Thymus (tissue), 11 donors: ENCODE results near the gene VSIG10L. TPM values are rescaled to one million over a fixed set of nuclear protein-coding genes. Genes with fewer than 3 reads are reported as not detected.

ENCODE experiments used
- DNase-seq, 9 donors: peaks; one replicate each; pipeline ENCODE4 v3.0.0-alpha.2; 2013; ENCODE audit warnings: low spot score in 9 of 9, low read depth in 6 of 9, missing footprints in 1 of 9
- H3K27ac ChIP-seq, 2 donors: one replicate each; pipeline ENCODE4 v1.5.1; 2013; ENCODE audit warnings: control low read depth in 1 of 2, low read depth in 1 of 2, low read length in 1 of 2, mild to moderate bottlenecking in 1 of 2, moderate library complexity in 1 of 2
- H3K27me3 ChIP-seq, 2 donors: one replicate each; pipeline ENCODE4 v1.5.1; 2013; ENCODE audit warnings: low read length in 1 of 2; ENCODE audit not compliant: control insufficient read depth in 2 of 2, insufficient read depth in 1 of 2
- H3K36me3 ChIP-seq, 2 donors: one replicate each; pipeline ENCODE4 v1.5.1; 2013; ENCODE audit warnings: low read length in 1 of 2, mild to moderate bottlenecking in 1 of 2, moderate library complexity in 1 of 2; ENCODE audit not compliant: control insufficient read depth in 2 of 2, insufficient read depth in 2 of 2
- H3K4me1 ChIP-seq, 2 donors: one replicate each; pipeline ENCODE4 v1.5.1; 2013; ENCODE audit warnings: low read length in 2 of 2; ENCODE audit not compliant: control insufficient read depth in 2 of 2, insufficient read depth in 2 of 2
- H3K4me3 ChIP-seq, 2 donors: one replicate each; pipeline ENCODE4 v1.5.1; 2013; ENCODE audit warnings: low read length in 2 of 2, control low read depth in 1 of 2, mild to moderate bottlenecking in 1 of 2
- H3K9me3 ChIP-seq, 2 donors: one replicate each; pipeline ENCODE4 v1.5.1; 2013; ENCODE audit warnings: low read length in 1 of 2, mild to moderate bottlenecking in 1 of 2; ENCODE audit not compliant: control insufficient read depth in 2 of 2, insufficient read depth in 1 of 2
- WGBS: extraction: QIAGEN DNeasy Blood & Tissue Kit; methylation state at CpG from one replicate; pipeline ENCODE4 v1.1.7; 2013; 5-methylcytosine and 5-hydroxymethylcytosine counted together
- polyA plus RNA-seq: library from polyadenylated mRNA; stranded (reverse); fragments of 200-250 nt; gene quantifications from one replicate; pipeline ENCODE4 v1.2.3, GENCODE V29; 2013
- total RNA-seq: library from RNA; stranded (reverse); fragments of 120-200 nt; gene quantifications from one replicate; pipeline ENCODE4 v1.2.4, GENCODE V29; 2013
- donor health status: healthy.

Gene VSIG10L
- total and polyA plus RNA-seq, 2 donors: 0.42 to 5.7 TPM

GRCh38 chr19:51311351-51312257 lies 30.3 kb downstream of the VSIG10L start, which contains the start of gene IGLON5:
IGLON5 (plus strand) TSS chr19:51311644; CDS start chr19:51311848, 204 bp downstream.
- Histone ChIP-seq H3K36me3 (no peaks in the 10 kb centered on the region), H3K9me3 (no peaks in the 10 kb centered on the region), H3K27ac (no peak within 1 kb of the TSS), H3K4me3 (no peak within 1 kb of the TSS), H3K27me3 (peaks cover 5 to 31% of the 10 kb centered on the region in 2 donors), H3K4me1 (no peaks in the 10 kb centered on the region)
- 13% methylated on average over 57 of the region's 76 CpGs for WGBS
- no peak for DNase-seq

DNA sequence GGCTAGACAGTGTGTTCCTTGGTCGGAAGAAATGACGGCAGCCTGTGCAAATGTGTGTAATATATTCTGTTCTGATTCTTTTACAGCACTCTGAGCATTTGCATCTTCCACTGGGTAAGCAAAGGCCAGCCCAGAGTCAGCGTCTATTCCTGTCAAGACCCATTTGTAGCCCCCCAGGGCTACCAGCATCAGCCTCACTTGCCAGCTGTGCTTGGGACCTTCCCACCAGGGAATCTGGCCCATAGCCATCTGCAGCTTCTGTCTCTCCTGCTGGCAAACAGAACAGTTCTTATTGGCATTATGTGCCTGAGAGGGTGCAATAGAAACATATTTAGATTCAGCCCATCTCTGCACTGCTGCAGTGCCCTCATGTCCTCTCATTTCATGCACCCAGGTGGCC lies 36.5 kb downstream of the VSIG10L start:
- Histone ChIP-seq H3K27ac (no peak overlapping the region), H3K4me1 (no peaks in the 10 kb centered on the region), H3K9me3 (peaks cover 0 to 3% of the 10 kb centered on the region in 2 donors), H3K27me3 (peaks cover 0 to 6% of the 10 kb centered on the region in 2 donors), H3K4me3 (no peak overlapping the region), H3K36me3 (no peaks in the 10 kb centered on the region)
- 92% methylated on average over 3 of the region's 3 CpGs for WGBS
- no peak for DNase-seq

DNA sequence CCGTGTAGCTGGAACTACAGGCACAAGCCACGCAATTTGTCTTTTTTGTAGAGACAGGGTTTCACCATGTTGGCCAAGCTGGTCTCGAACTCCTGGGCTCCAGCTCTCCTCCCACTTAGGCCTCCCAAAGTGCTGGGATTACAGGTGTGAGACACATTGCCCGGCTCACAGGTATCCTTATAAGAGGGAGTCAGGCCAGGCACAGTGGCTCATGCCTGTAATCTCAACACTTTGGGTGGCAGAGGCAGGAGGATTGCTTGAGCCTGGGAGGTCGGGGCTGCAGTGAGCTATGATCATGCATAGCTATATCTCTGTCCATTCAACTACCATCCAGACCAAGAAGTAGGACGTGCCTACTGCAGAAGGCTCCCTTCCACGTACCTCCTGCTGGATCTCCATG lies 40.7 kb downstream of the VSIG10L start:
- Histone ChIP-seq H3K9me3 (peaks cover 0 to 3% of the 10 kb centered on the region in 2 donors), H3K36me3 (no peaks in the 10 kb centered on the region), H3K4me3 (no peak overlapping the region), H3K4me1 (no peaks in the 10 kb centered on the region), H3K27ac (no peak overlapping the region), H3K27me3 (no peaks in the 10 kb centered on the region)
- DNase-seq: no peak
- WGBS: 92% methylated on average over 7 of the region's 7 CpGs

GRCh38 chr19:51297406-51297805 lies 44.5 kb downstream of the VSIG10L start:
- Histone ChIP-seq H3K4me3 (no peak overlapping the region), H3K36me3 (no peaks in the 10 kb centered on the region), H3K9me3 (no peaks in the 10 kb centered on the region), H3K27ac (no peak overlapping the region), H3K27me3 (no peaks in the 10 kb centered on the region), H3K4me1 (no peaks in the 10 kb centered on the region)
- 89% methylated on average over 5 of the region's 5 CpGs for WGBS
- no peak for DNase-seq

- Histone ChIP-seq H3K36me3 (no peaks in the 10 kb centered on the region), H3K9me3 (no peaks in the 10 kb centered on the region), H3K27me3 (no peaks in the 10 kb centered on the region), H3K4me1 (no peaks in the 10 kb centered on the region), H3K4me3 (no peak overlapping the region), H3K27ac (no peak overlapping the region)
- no peak for DNase-seq
- whole genome bisulfite sequencing: 71% methylated on average over 9 of the region's 9 CpGs
Measured at GRCh38 chr19:51296336-51297093, 45.4 kb downstream of the VSIG10L start.

- DNase-seq: no peak
- H3K4me1 ChIP-seq: no peaks in the 10 kb centered on the region
- H3K27ac ChIP-seq: no peak overlapping the region
- H3K36me3 ChIP-seq: no peaks in the 10 kb centered on the region
- 81% methylated on average over 15 of the region's 15 CpGs for WGBS
- H3K9me3 ChIP-seq: no peaks in the 10 kb centered on the region
- no peaks in the 10 kb centered on the region for H3K27me3 ChIP-seq
- no peak overlapping the region for H3K4me3 ChIP-seq
Measured at GRCh38 chr19:51295382-51296126, 46.4 kb downstream of the VSIG10L start.

DNA sequence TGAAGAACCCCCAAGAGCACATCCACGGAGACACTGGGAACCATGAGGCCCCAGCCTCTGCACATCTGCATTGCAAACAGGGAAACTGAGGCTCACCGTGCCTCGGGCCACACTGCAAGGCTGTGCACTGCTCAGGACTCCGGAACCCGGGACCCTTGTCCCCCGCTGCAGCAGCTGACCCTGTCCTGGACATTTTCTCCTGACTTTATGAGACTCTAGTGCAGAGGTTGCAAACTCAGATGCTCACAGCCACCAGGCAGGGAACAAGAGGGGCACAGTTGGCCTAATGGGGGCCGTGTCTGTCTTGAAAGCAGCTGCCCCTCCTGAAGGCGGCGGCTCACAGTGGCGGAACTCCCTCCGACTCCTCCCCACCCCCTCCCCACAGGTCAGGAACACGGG lies 47.0 kb downstream of the VSIG10L start:
- no peaks in the 10 kb centered on the region for H3K36me3 ChIP-seq
- no peak overlapping the region for H3K4me3 ChIP-seq
- H3K27me3 ChIP-seq: no peaks in the 10 kb centered on the region
- no peak overlapping the region for H3K27ac ChIP-seq
- no peaks in the 10 kb centered on the region for H3K4me1 ChIP-seq
- DNase-seq: no peak
- 79% methylated on average over 12 of the region's 12 CpGs for WGBS
- no peaks in the 10 kb centered on the region for H3K9me3 ChIP-seq

DNA sequence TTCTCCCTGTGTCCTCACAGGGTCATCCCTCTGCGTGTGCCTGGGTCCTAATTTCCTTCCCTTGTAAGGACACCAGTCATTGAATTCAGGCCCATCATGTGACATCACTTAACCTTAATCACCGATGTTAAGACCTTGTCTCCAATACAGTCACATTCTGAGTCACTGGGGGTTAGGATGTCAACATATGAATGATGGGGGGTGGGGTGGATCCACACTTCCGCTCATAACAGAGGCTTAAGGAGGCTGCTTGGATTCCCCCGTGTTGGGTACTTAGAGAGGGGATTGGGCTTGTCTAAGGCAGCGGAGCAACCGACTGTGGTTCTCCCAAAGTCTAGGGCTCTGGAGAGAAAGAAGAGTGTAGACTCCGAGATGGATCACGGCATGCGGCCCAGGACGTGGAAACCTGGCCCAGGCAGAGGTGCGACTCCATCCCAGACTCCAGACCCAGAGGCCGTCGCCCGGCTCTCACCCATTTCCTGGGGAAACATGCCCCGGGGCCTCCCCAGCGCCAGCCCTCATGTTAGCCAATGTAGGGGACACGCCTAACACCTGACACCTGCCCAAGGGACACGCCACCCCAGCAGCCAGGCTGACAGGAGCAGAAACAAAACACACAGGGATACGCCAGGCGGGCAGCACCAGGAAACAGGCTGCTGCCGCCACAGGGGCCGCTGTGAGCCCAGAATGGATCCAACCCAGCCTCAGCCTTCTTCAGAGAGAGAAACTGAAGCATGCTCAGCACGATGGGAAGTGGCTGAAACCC lies 47.5 kb downstream of the VSIG10L start:
- 90% methylated on average over 23 of the region's 23 CpGs for WGBS

More for the DNA sequence above, 47.5 kb downstream of the VSIG10L start:
- no peaks in the 10 kb centered on the region for H3K4me1 ChIP-seq
- no peaks in the 10 kb centered on the region for H3K27me3 ChIP-seq
- H3K9me3 ChIP-seq: no peaks in the 10 kb centered on the region
- H3K4me3 ChIP-seq: no peak overlapping the region
- DNase-seq: no peak
- H3K27ac ChIP-seq: no peak overlapping the region
- H3K36me3 ChIP-seq: no peaks in the 10 kb centered on the region
